ENCODE results near the gene MKNK2.
A peak's percentile ranks its signal among the peaks of the same experiment; 100 is the strongest.
"Not testable (repeated sequence)": the region's sequence is repeated elsewhere in the genome, so short reads cannot be mapped to it uniquely, and the experiment has no call there.

MKNK2 gene

GRCh38 chr19:2096034-2096479 lies 45.0 kb upstream of the MKNK2 start, which contains the start of gene MOB3A:
MOB3A (minus strand) TSS chr19:2096326; CDS start chr19:2078560, 17,766 bp downstream.
- TF ChIP-seq EZH2 (IDR thresholded peaks at IDR 0.05), result no peak
- TF ChIP-seq POLR2AphosphoS5 (IDR thresholded peaks at IDR 0.05; ENCODE audit: borderline replicate concordance, low read depth, low read length), result peak; percentile 62; the same call in 1 of the 2 replicates
- peak; percentile 50 for TF ChIP-seq FOXP2 (optimal IDR thresholded peaks at IDR 0.05; ENCODE audit: control extremely low read depth, extremely low read length, insufficient read depth)
- Histone ChIP-seq H3K4me3 (peak within 1 kb of the TSS; percentile 96), H3K36me3 (ENCODE audit: insufficient read depth, low read length) (peaks cover 5% of the 10 kb centered on the region; the same call in 1 of the 2 replicates), H3K9me3 (ENCODE audit: low read depth, low read length) (no peaks in the 10 kb centered on the region), H3K9ac (ENCODE audit: insufficient read length) (peak within 1 kb of the TSS; percentile 86), H3K27ac (peak within 1 kb of the TSS; percentile 83)
- peak; percentile 34 for DNase-seq (ENCODE audit: low read depth, low spot score)

GRCh38 chr19:2091926-2092525 lies 41.0 kb upstream of the MKNK2 start:
- not testable (repeated sequence) for H3K9me3 ChIP-seq (ENCODE audit: low read depth, low read length); H3K4me3 ChIP-seq; H3K36me3 ChIP-seq (ENCODE audit: insufficient read depth, low read length); H3K27ac ChIP-seq; DNase-seq (ENCODE audit: low read depth, low spot score); H3K9ac ChIP-seq (ENCODE audit: insufficient read length)

GRCh38 chr19:2089727-2090053 lies 38.6 kb upstream of the MKNK2 start:
- no peak overlapping the region for H3K4me3 ChIP-seq
- DNase-seq (ENCODE audit: low read depth, low spot score), result no peak

GRCh38 chr19:2089001-2089711 lies 38.1 kb upstream of the MKNK2 start:
- peaks cover 4% of the 10 kb centered on the region; the same call in 1 of the 2 replicates for H3K36me3 ChIP-seq (ENCODE audit: insufficient read depth, low read length)
- TF ChIP-seq POLR2AphosphoS5 (IDR thresholded peaks at IDR 0.05; ENCODE audit: borderline replicate concordance, low read depth, low read length) (no peak), EZH2 (IDR thresholded peaks at IDR 0.05) (no peak), FOXP2 (optimal IDR thresholded peaks at IDR 0.05; ENCODE audit: control extremely low read depth, extremely low read length, insufficient read depth) (no peak)
- no peak overlapping the region for H3K4me3 ChIP-seq
- H3K9me3 ChIP-seq (ENCODE audit: low read depth, low read length), result no peaks in the 10 kb centered on the region
- 0 out of 2 replicates have a peak overlapping the region, but pooled peaks have one; percentile 40 for H3K27ac ChIP-seq
- DNase-seq (ENCODE audit: low read depth, low spot score), result no peak
- no peak overlapping the region for H3K9ac ChIP-seq (ENCODE audit: insufficient read length)

More at GRCh38 chr19:2089727-2090053, 38.6 kb upstream of the MKNK2 start:
- Histone ChIP-seq H3K9me3 (ENCODE audit: low read depth, low read length) (no peaks in the 10 kb centered on the region), H3K27ac (no peak overlapping the region), H3K36me3 (ENCODE audit: insufficient read depth, low read length) (peaks cover 4% of the 10 kb centered on the region; the same call in 1 of the 2 replicates), H3K9ac (ENCODE audit: insufficient read length) (no peak overlapping the region)
- TF ChIP-seq FOXP2 (optimal IDR thresholded peaks at IDR 0.05; ENCODE audit: control extremely low read depth, extremely low read length, insufficient read depth), result no peak
- no peak for TF ChIP-seq EZH2 (IDR thresholded peaks at IDR 0.05)

GRCh38 chr19:2087621-2088100 lies 36.6 kb upstream of the MKNK2 start:
- DNase-seq (ENCODE audit: low read depth, low spot score), result no peak
- Histone ChIP-seq H3K27ac (no peak overlapping the region), H3K4me3 (no peak overlapping the region), H3K9me3 (ENCODE audit: low read depth, low read length) (no peaks in the 10 kb centered on the region), H3K36me3 (ENCODE audit: insufficient read depth, low read length) (no peaks in the 10 kb centered on the region), H3K9ac (ENCODE audit: insufficient read length) (no peak overlapping the region)
- TF ChIP-seq EZH2 (IDR thresholded peaks at IDR 0.05) (no peak), FOXP2 (optimal IDR thresholded peaks at IDR 0.05; ENCODE audit: control extremely low read depth, extremely low read length, insufficient read depth) (no peak), POLR2AphosphoS5 (IDR thresholded peaks at IDR 0.05; ENCODE audit: borderline replicate concordance, low read depth, low read length) (no peak)

GRCh38 chr19:2086695-2087620 lies 35.9 kb upstream of the MKNK2 start:
- H3K9ac ChIP-seq (ENCODE audit: insufficient read length); H3K9me3 ChIP-seq (ENCODE audit: low read depth, low read length); DNase-seq (ENCODE audit: low read depth, low spot score); H3K4me3 ChIP-seq; H3K36me3 ChIP-seq (ENCODE audit: insufficient read depth, low read length); H3K27ac ChIP-seq: not testable (repeated sequence)

GRCh38 chr19:2084993-2085720 lies 34.1 kb upstream of the MKNK2 start:
- Histone ChIP-seq H3K9me3 (ENCODE audit: low read depth, low read length) (no peaks in the 10 kb centered on the region), H3K36me3 (ENCODE audit: insufficient read depth, low read length) (no peaks in the 10 kb centered on the region), H3K4me3 (no peak overlapping the region), H3K27ac (no peak overlapping the region), H3K9ac (ENCODE audit: insufficient read length) (no peak overlapping the region)
- DNase-seq (ENCODE audit: low read depth, low spot score), result no peak
- no peak for TF ChIP-seq EZH2 (IDR thresholded peaks at IDR 0.05)
- TF ChIP-seq FOXP2 (optimal IDR thresholded peaks at IDR 0.05; ENCODE audit: control extremely low read depth, extremely low read length, insufficient read depth), result no peak
- no peak for TF ChIP-seq POLR2AphosphoS5 (IDR thresholded peaks at IDR 0.05; ENCODE audit: borderline replicate concordance, low read depth, low read length)

Data from SK-N-MC (cell line).